Osteoblast (primary cell): ENCODE data around the gene ENAM. TPM values are rescaled to one million over a fixed set of nuclear protein-coding genes. Genes with fewer than 3 reads are reported as not detected.

Source experiments
- total RNA-seq: library from RNA; depleted of rRNA; stranded (reverse); fragments of >200 nt; gene quantifications from 2 replicates; pipeline ENCODE4 v1.2.3, GENCODE V29; 2012

The ENAM gene
- total RNA-seq, 1 donor = not detected

Other genes starting within 250 kb of the ENAM start
- gene SMR3B, start 245.6 kb upstream of the ENAM start, total RNA-seq = not detected in 2 replicates
- gene OPRPN, start 230.8 kb upstream of the ENAM start, total RNA-seq = not detected in 2 replicates
- gene MUC7, start 156.5 kb upstream of the ENAM start, total RNA-seq = not detected in 2 replicates
- not detected in 2 replicates for gene AMTN, start 110.2 kb upstream of the ENAM start, total RNA-seq
- gene AMBN, start 36.5 kb upstream of the ENAM start, total RNA-seq = not detected in 2 replicates
- 2.2 and 2.9 TPM in 2 replicates for gene JCHAIN, start 37.8 kb downstream of the ENAM start, total RNA-seq
- gene UTP3, start 59.8 kb downstream of the ENAM start, total RNA-seq = 14.5 and 15.0 TPM in 2 replicates
- gene RUFY3, start 93.2 kb downstream of the ENAM start, total RNA-seq = 82.5 and 90.2 TPM in 2 replicates
- 78.1 and 79.3 TPM in 2 replicates for gene GRSF1, start 211.1 kb downstream of the ENAM start, total RNA-seq